ENCODE data around the gene ARHGAP26. TPM values are rescaled to one million over a fixed set of nuclear protein-coding genes. Genes with fewer than 3 reads are reported as not detected.

Gene ARHGAP26
- total and polyA plus RNA-seq, 2 donors (not counting 3 experiments of a cell fraction or from before 2014, with no cell fraction given) = 3.1 to 16.2 TPM

DNA sequence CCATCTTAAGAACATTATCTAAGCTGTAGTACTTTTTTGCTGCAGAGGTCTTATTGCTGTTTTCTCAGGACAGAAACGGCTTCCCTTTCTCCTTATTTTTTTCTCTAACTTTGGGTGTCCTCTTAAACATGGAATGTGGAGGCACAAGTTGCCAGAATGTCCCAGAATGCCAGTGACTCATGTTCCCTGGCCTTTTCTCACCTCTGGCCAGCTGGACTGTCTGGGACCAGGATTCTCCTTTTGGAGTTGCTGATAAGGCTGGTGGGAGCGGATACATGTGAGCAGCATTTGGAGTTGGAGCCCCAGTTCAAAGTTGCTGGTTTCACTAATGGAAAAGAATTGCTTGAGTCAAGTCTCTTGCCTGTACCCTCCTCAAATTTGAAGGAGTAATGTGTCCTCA is 112.8 kb downstream of the ARHGAP26 start:
- FAIRE-seq = peak; percentile 54
- BruUV-seq (replicated peaks) = no TSS peak
- no peaks in the 10 kb centered on the region for H3K9me1 ChIP-seq (replicated peaks; ENCODE audit: control insufficient read depth, extremely low read depth, insufficient read depth, low read length)
- dilution Hi-C loops (cut with MboI; ENCODE audit: extremely low pct_ligation_motif_present, low sequenced_read_pairs) = loop anchor here (25.0 kb wide), 1 partner anchor 171 kb away; no protein-coding TSS in a partner anchor
- ChIA-PET CTCF (interaction anchor here (0.8 to 21.9 kb wide), 6 partner anchors 16 to 296 kb away, joined by 3 to 1173 read pairs (median 4); no protein-coding TSS in a partner anchor), POLR2A (interaction anchor here (0.8 kb wide), 1 partner anchor 239 kb away, joined by 3 read pairs; no protein-coding TSS in a partner anchor)
- H4K20me1 ChIP-seq (replicated peaks; ENCODE audit: control insufficient read depth, extremely low read depth, insufficient read depth, low read length) = no peaks in the 10 kb centered on the region
- H3K4me2 ChIP-seq (ENCODE audit: insufficient read depth, low read length) = peak overlapping the region; percentile 9
- no peaks in the 10 kb centered on the region for H3K27me3 ChIP-seq (ENCODE audit: control insufficient read depth in 2 of 2, insufficient read depth in 2 of 2, low read length in 2 of 2)
- no peaks in the 10 kb centered on the region for H3K9me3 ChIP-seq (replicated peaks; ENCODE audit: control insufficient read depth, insufficient read depth, low read length)
- intact Hi-C loops (cut with micrococcal nuclease) = loop anchor here (5.0 kb wide), 1 partner anchor 271 kb away; no protein-coding TSS in a partner anchor
- H3K27ac ChIP-seq (ENCODE audit: insufficient read depth, low read depth, low read length) = peak overlapping the region; percentile 22
- no peak overlapping the region for H3K9ac ChIP-seq (replicated peaks; ENCODE audit: extremely low read depth, insufficient read depth, low read length)
- no peaks in the 10 kb centered on the region for H3K36me3 ChIP-seq (ENCODE audit: control insufficient read depth in 2 of 2, extremely low read depth in 1 of 2, insufficient read depth in 2 of 2, low read length in 2 of 2)
- no peaks in the 10 kb centered on the region for H3K79me2 ChIP-seq (ENCODE audit: control insufficient read depth, insufficient read depth, low read length)
- H2AFZ ChIP-seq (ENCODE audit: low read depth, low read length) = no peak overlapping the region
- DNase-seq (ENCODE audit: low read depth, low spot score) = peak; percentile 92
- no peak overlapping the region for H3K4me3 ChIP-seq (replicated peaks in 1 of 3; ENCODE audit: insufficient read depth in 1 of 3, low read depth in 1 of 3, low read length in 3 of 3)
- H3K4me1 ChIP-seq (ENCODE audit: control insufficient read depth, extremely low read depth, insufficient read depth, low read length) = peaks cover 18% of the 10 kb centered on the region
- TF ChIP-seq FOS (IDR thresholded peaks at IDR 0.05; ENCODE audit: borderline replicate concordance, insufficient read depth, low read length) (peak; percentile 44), POLR2A (IDR thresholded peaks at IDR 0.05; ENCODE audit: low read depth, low read length) (no peak), POLR2AphosphoS5 (IDR thresholded peaks at IDR 0.05; ENCODE audit: insufficient read depth, low read depth, low read length) (peak; percentile 59), MYC (IDR thresholded peaks at IDR 0.05; ENCODE audit: low read depth, low read length) (no peak), JUN (IDR thresholded peaks at IDR 0.05; ENCODE audit: borderline replicate concordance, insufficient read depth, insufficient read length, low read depth) (peak; percentile 63)
- TF ChIP-seq, protein P1, sequence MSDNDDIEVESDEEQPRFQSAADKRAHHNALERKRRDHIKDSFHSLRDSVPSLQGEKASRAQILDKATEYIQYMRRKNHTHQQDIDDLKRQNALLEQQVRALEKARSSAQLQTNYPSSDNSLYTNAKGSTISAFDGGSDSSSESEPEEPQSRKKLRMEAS (IDR thresholded peaks at IDR 0.05; ENCODE audit: insufficient read depth, insufficient read length) = no peak

DNA sequence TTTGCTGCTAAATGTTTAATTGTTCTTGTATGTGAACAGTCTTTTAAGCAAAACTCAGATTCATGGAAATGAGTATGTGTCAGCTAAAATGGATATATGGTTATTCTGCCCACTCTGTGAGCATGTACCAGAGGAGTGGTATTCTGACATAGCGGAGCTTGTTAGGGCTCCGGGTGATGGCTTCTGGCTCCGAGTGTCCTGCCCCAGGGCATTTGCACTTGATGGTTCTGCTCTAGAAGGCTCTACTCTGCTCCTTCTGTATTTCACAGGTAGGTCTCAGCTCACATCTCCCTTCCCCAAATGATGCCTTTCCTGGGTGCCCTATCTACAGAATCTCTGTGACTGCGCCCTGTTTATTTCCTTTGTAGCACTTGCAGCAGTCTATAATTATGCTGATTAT is 113.3 kb downstream of the ARHGAP26 start:
- no peaks in the 10 kb centered on the region for H3K27me3 ChIP-seq (ENCODE audit: control insufficient read depth in 2 of 2, insufficient read depth in 2 of 2, low read length in 2 of 2)
- no peaks in the 10 kb centered on the region for H3K9me3 ChIP-seq (replicated peaks; ENCODE audit: control insufficient read depth, insufficient read depth, low read length)
- no peaks in the 10 kb centered on the region for H3K9me1 ChIP-seq (replicated peaks; ENCODE audit: control insufficient read depth, extremely low read depth, insufficient read depth, low read length)
- POLR2A ChIA-PET = no interaction called here
- DNase-seq (ENCODE audit: low read depth, low spot score) = no peak
- no peaks in the 10 kb centered on the region for H3K79me2 ChIP-seq (ENCODE audit: control insufficient read depth, insufficient read depth, low read length)
- no peak overlapping the region for H3K9ac ChIP-seq (replicated peaks; ENCODE audit: extremely low read depth, insufficient read depth, low read length)
- H3K4me2 ChIP-seq (ENCODE audit: insufficient read depth, low read length) = no peak overlapping the region
- no peaks in the 10 kb centered on the region for H3K36me3 ChIP-seq (ENCODE audit: control insufficient read depth in 2 of 2, extremely low read depth in 1 of 2, insufficient read depth in 2 of 2, low read length in 2 of 2)
- dilution Hi-C loops (cut with MboI; ENCODE audit: extremely low pct_ligation_motif_present, low sequenced_read_pairs) (loop anchor here (25.0 kb wide), 1 partner anchor 171 kb away; no protein-coding TSS in a partner anchor), intact Hi-C loops (cut with micrococcal nuclease) (loop anchor here (5.0 kb wide), 1 partner anchor 271 kb away; no protein-coding TSS in a partner anchor)
- FAIRE-seq = no peak
- CTCF ChIA-PET = interaction anchor here (0.8 to 21.9 kb wide), 7 partner anchors 9 to 297 kb away, joined by 3 to 1173 read pairs (median 3); no protein-coding TSS in a partner anchor
- peak overlapping the region; percentile 22 for H3K27ac ChIP-seq (ENCODE audit: insufficient read depth, low read depth, low read length)
- peaks cover 18% of the 10 kb centered on the region for H3K4me1 ChIP-seq (ENCODE audit: control insufficient read depth, extremely low read depth, insufficient read depth, low read length)
- H2AFZ ChIP-seq (ENCODE audit: low read depth, low read length) = no peak overlapping the region
- TF ChIP-seq POLR2A (IDR thresholded peaks at IDR 0.05; ENCODE audit: low read depth, low read length) (no peak), GATA2 (IDR thresholded peaks at IDR 0.05; ENCODE audit: insufficient read depth, insufficient read length, low read depth, low read length) (no peak), FOS (IDR thresholded peaks at IDR 0.05; ENCODE audit: borderline replicate concordance, insufficient read depth, low read length) (no peak)
- no TSS peak for BruUV-seq (replicated peaks)
- H3K4me3 ChIP-seq (replicated peaks in 1 of 3; ENCODE audit: insufficient read depth in 1 of 3, low read depth in 1 of 3, low read length in 3 of 3) = no peak overlapping the region
- no peaks in the 10 kb centered on the region for H4K20me1 ChIP-seq (replicated peaks; ENCODE audit: control insufficient read depth, extremely low read depth, insufficient read depth, low read length)
